ENCODE measurements around the gene FCER1A.

FCER1A gene

DNA sequence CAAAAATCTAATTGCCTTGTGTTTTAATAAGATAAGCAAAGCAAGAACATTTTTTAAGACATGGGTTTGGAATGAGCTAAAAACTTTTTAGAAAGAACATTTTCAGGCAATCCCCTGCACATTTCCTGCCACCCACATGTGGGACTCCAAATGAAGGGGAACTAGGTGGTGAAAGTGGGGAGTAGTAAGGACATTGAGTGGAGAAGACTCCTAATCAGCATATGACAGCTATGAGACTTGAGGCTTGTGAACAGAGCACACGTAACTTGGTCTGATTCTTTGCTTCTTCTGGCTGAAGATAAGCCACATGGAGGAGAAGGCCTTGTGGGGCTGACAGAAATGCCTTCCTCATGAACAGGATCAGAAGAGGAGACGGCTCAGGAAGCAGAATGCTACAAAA is 50.3 kb downstream of the FCER1A start:
- no peak for DNase-seq (ENCODE audit: low read depth in 3 of 3)

Measured in stimulated activated CD4-positive, alpha-beta T cell treated with anti-CD3 and anti-CD28 coated beads, TNF-alpha, amount 100 ng/mL, for 4 hours (primary cell).